SK-N-SH treated with all-trans-retinoic acid at 6 μM for 48 hours (cell line): Measurements from ENCODE around the gene ZNF614.

Experiments used
- ARNTL ChIP-seq: fragments of 450-650 bp; formaldehyde crosslinking; IDR thresholded peaks from 2 replicates; pipeline ENCODE4 v1.5.0; 2020; ENCODE audit warnings: low read depth, mild to moderate bottlenecking, moderate library complexity, borderline replicate concordance
- GLIS3 ChIP-seq: fragments of 250-450 bp; sonication (Bioruptor Pico); IDR thresholded peaks from 2 replicates; pipeline ENCODE4 v1.5.0; 2020; ENCODE audit warnings: mild to moderate bottlenecking, moderate library complexity
- PATZ1 ChIP-seq: fragments of 250-450 bp; sonication (Bioruptor Pico); IDR thresholded peaks from 2 replicates; pipeline ENCODE4 v1.8.0; 2020; ENCODE audit warnings: mild to moderate bottlenecking, moderate library complexity, borderline replicate concordance
- PPARA ChIP-seq: fragments of 250-450 bp; sonication (Bioruptor Pico); IDR thresholded peaks from 2 replicates; pipeline ENCODE4 v1.5.0; 2020; ENCODE audit warnings: mild to moderate bottlenecking, borderline replicate concordance
- ZFP30 ChIP-seq: fragments of 450-650 bp; formaldehyde crosslinking; IDR thresholded peaks from 2 replicates; pipeline ENCODE4 v1.5.0; 2022; ENCODE audit warnings: mild to moderate bottlenecking, moderate library complexity
- TF ChIP-seq, protein P1 (sequence below): fragments of 250-450 bp; sonication (Bioruptor Pico); IDR thresholded peaks from 2 replicates; pipeline ENCODE4 v1.8.0; 2021; ENCODE audit warnings: low read depth, mild to moderate bottlenecking, moderate library complexity, borderline replicate concordance
- TF ChIP-seq, protein P2 (sequence below): fragments of 250-450 bp; sonication (Bioruptor Pico); IDR thresholded peaks from 2 replicates; pipeline ENCODE4 v1.5.1; 2021; ENCODE audit warnings: mild to moderate bottlenecking, moderate library complexity

DNA sequence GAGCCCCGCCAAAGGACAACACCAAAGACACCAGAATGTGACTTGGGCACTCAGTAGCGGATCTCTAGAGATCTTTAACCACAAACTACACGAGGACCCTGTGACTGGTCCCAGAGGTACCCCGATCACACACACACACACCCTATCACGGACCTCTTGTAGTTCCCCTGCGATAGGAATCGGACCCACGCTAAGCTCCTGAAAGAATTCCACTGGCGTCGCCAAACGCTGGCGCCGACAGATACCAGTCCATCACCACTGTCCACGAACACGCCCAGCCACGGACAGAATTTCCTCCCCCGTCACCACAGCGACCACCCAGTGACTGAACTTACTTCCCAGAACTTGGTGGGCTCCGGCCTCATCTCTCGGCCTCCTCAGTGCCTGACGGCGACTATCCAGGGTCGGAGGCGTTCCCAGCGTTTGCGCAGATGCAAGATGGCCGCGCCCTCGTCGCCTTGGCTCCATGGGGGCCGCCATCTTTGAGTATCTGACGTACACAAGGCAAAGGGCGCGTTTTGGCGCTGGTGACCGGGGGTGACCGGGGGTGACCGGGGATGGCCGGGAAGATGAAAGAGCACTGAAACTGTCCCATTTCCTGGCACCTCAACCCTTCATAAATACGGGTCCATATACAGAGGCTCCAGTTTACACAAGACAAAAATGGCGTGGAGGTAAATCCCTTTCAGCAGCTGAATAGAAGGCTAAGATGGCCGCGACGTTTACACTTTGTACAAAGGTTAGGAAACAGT lies 20.2 kb downstream of the ZNF614 start, which contains the start of gene ZNF615:
- no peak for TF ChIP-seq ARNTL
- no peak for TF ChIP-seq PPARA (CRISPR knock-in tag)
- TF ChIP-seq, protein P1, sequence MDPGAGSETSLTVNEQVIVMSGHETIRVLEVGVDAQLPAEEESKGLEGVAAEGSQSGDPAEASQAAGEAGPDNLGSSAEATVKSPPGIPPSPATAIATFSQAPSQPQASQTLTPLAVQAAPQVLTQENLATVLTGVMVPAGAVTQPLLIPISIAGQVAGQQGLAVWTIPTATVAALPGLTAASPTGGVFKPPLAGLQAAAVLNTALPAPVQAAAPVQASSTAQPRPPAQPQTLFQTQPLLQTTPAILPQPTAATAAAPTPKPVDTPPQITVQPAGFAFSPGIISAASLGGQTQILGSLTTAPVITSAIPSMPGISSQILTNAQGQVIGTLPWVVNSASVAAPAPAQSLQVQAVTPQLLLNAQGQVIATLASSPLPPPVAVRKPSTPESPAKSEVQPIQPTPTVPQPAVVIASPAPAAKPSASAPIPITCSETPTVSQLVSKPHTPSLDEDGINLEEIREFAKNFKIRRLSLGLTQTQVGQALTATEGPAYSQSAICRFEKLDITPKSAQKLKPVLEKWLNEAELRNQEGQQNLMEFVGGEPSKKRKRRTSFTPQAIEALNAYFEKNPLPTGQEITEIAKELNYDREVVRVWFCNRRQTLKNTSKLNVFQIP (CRISPR knock-in tag), result no peak
- TF ChIP-seq PATZ1, result no peak
- no peak for TF ChIP-seq GLIS3 (CRISPR knock-in tag)
- TF ChIP-seq, protein P2, sequence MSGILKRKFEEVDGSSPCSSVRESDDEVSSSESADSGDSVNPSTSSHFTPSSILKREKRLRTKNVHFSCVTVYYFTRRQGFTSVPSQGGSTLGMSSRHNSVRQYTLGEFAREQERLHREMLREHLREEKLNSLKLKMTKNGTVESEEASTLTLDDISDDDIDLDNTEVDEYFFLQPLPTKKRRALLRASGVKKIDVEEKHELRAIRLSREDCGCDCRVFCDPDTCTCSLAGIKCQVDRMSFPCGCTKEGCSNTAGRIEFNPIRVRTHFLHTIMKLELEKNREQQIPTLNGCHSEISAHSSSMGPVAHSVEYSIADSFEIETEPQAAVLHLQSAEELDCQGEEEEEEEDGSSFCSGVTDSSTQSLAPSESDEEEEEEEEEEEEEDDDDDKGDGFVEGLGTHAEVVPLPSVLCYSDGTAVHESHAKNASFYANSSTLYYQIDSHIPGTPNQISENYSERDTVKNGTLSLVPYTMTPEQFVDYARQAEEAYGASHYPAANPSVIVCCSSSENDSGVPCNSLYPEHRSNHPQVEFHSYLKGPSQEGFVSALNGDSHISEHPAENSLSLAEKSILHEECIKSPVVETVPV (CRISPR knock-in tag), result no peak
- TF ChIP-seq ZFP30 (CRISPR knock-in tag), result no peak
